Measurements from ENCODE around the gene KLHL22.

Gene KLHL22

GRCh38 chr22:20439556-20439927 lies 56.1 kb downstream of the KLHL22 start:
- H3K27me3 ChIP-seq (ENCODE audit: low read depth, low read length): no peaks in the 10 kb centered on the region
- H3K4me1 ChIP-seq (ENCODE audit: low read length): no peaks in the 10 kb centered on the region
- no peaks in the 10 kb centered on the region for H3K79me2 ChIP-seq (ENCODE audit: low read length)
- no peak overlapping the region for H3K27ac ChIP-seq (ENCODE audit: low read length)
- no peaks in the 10 kb centered on the region for H4K20me1 ChIP-seq (ENCODE audit: insufficient read depth, low read length)
- H3K9ac ChIP-seq (ENCODE audit: low read length): no peak overlapping the region
- peaks cover 16% of the 10 kb centered on the region for H3K36me3 ChIP-seq (replicated peaks; ENCODE audit: low read depth, low read length)
- no peak overlapping the region for H2AFZ ChIP-seq (ENCODE audit: low read depth, low read length)
- no peaks in the 10 kb centered on the region for H3K9me3 ChIP-seq (ENCODE audit: insufficient read depth, low read length)
- H3K4me2 ChIP-seq (ENCODE audit: low read length): no peak overlapping the region
- H3K4me3 ChIP-seq (ENCODE audit: low read length): no peak overlapping the region
- TF ChIP-seq EZH2phosphoT487 (IDR thresholded peaks at IDR 0.05; ENCODE audit: low read depth): no peak
- no peak for TF ChIP-seq CTCF (IDR thresholded peaks at IDR 0.05; ENCODE audit: low read depth, low read length)

- H3K36me3 ChIP-seq (replicated peaks; ENCODE audit: low read depth, low read length): peaks cover 13% of the 10 kb centered on the region
- H3K27ac ChIP-seq (ENCODE audit: low read length): no peak overlapping the region
- no peak overlapping the region for H3K9ac ChIP-seq (ENCODE audit: low read length)
- H3K4me1 ChIP-seq (ENCODE audit: low read length): no peaks in the 10 kb centered on the region
- TF ChIP-seq EZH2phosphoT487 (IDR thresholded peaks at IDR 0.05; ENCODE audit: low read depth): no peak
- TF ChIP-seq CTCF (IDR thresholded peaks at IDR 0.05; ENCODE audit: low read depth, low read length): no peak
- H4K20me1 ChIP-seq (ENCODE audit: insufficient read depth, low read length): no peaks in the 10 kb centered on the region
- H3K9me3 ChIP-seq (ENCODE audit: insufficient read depth, low read length): no peaks in the 10 kb centered on the region
- H3K4me3 ChIP-seq (ENCODE audit: low read length): no peak overlapping the region
- no peak overlapping the region for H3K4me2 ChIP-seq (ENCODE audit: low read length)
- no peaks in the 10 kb centered on the region for H3K27me3 ChIP-seq (ENCODE audit: low read depth, low read length)
- no peak overlapping the region for H2AFZ ChIP-seq (ENCODE audit: low read depth, low read length)
- H3K79me2 ChIP-seq (ENCODE audit: low read length): no peaks in the 10 kb centered on the region
These were observed 56.7 kb downstream of the KLHL22 start for GRCh38 chr22:20438678-20439492.

GRCh38 chr22:20438427-20438677 lies 57.2 kb downstream of the KLHL22 start:
- Histone ChIP-seq H3K9ac (ENCODE audit: low read length) (no peak overlapping the region), H3K27ac (ENCODE audit: low read length) (no peak overlapping the region)

More at GRCh38 chr22:20438427-20438677, 57.2 kb downstream of the KLHL22 start:
- no peaks in the 10 kb centered on the region for H3K9me3 ChIP-seq (ENCODE audit: insufficient read depth, low read length)
- no peaks in the 10 kb centered on the region for H4K20me1 ChIP-seq (ENCODE audit: insufficient read depth, low read length)
- H3K27me3 ChIP-seq (ENCODE audit: low read depth, low read length): no peaks in the 10 kb centered on the region
- H3K79me2 ChIP-seq (ENCODE audit: low read length): no peaks in the 10 kb centered on the region
- H3K4me3 ChIP-seq (ENCODE audit: low read length): no peak overlapping the region
- H2AFZ ChIP-seq (ENCODE audit: low read depth, low read length): no peak overlapping the region
- H3K36me3 ChIP-seq (replicated peaks; ENCODE audit: low read depth, low read length): peaks cover 13% of the 10 kb centered on the region
- no peaks in the 10 kb centered on the region for H3K4me1 ChIP-seq (ENCODE audit: low read length)
- no peak overlapping the region for H3K4me2 ChIP-seq (ENCODE audit: low read length)
- TF ChIP-seq CTCF (IDR thresholded peaks at IDR 0.05; ENCODE audit: low read depth, low read length) (no peak), EZH2phosphoT487 (IDR thresholded peaks at IDR 0.05; ENCODE audit: low read depth) (no peak)
